ENCODE data around the gene LEFTY2.
"Not testable (repeated sequence)": the region's sequence is repeated elsewhere in the genome, so short reads cannot be mapped to it uniquely, and the experiment has no call there.

LEFTY2 gene

DNA sequence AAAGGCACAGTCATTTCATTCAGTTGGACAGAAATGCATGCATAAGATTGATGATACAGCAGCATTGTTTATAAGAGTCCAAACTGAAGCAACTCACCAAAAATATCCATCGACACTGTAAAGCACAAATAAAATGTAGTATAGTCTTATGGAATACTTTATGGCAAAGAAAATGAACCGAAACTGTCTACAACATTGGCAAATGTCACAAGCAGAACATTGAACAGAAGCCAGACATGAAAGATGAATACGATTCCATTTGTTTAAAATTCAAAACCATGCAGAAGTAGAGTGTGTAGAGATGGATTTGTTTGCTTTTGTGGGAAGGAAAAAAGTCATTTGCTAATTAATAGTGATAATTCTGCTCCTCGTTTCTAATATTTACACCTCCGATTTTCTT lies 44.5 kb downstream of the LEFTY2 start:
- peak overlapping the region; percentile 54 for H3K4me3 Mint-ChIP-seq
- peaks cover 66% of the 10 kb centered on the region for H3K4me1 Mint-ChIP-seq
- H3K36me3 Mint-ChIP-seq, result peaks cover 7% of the 10 kb centered on the region
- peaks cover 19% of the 10 kb centered on the region for H3K27me3 Mint-ChIP-seq
- CTCF ChIA-PET, result interaction anchor here (0.7 to 2.9 kb wide), 5 partner anchors 14 to 422 kb away, joined by 3 to 9 read pairs (median 4); partner anchors contain the start of gene TMEM63A
- no peaks in the 10 kb centered on the region for H3K9me3 Mint-ChIP-seq
- peak overlapping the region; percentile 96 for H3K27ac Mint-ChIP-seq
- DNase-seq, result no peak

DNA sequence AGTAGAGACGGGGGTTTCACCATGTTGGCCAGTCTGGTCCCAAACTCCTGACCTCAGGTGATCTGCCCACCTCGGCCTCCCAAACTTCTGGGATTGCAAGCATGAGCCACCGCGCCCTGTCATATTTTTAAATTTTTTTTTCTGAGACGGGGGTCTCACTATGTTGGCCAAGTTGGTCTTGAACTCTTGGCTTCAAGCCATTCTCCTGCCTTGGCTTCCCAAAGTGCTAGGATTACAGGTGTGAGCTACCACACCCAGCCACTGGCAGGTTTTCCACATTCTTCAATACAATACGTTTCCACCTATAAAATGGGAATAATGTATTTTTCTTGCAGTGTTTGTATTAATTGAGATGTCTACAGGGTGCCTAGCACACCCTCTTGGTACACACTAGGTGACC lies 48.7 kb downstream of the LEFTY2 start:
- no peak for DNase-seq
- peaks cover 38% of the 10 kb centered on the region for H3K27me3 Mint-ChIP-seq
- no peak overlapping the region for H3K27ac Mint-ChIP-seq
- CTCF ChIA-PET, result interaction anchor here (2.1 kb wide), 1 partner anchor 10 kb away, joined by 7 read pairs; the partner anchor contains the start of gene TMEM63A
- H3K36me3 Mint-ChIP-seq, result no peaks in the 10 kb centered on the region
- peaks cover 48% of the 10 kb centered on the region for H3K4me1 Mint-ChIP-seq
- H3K9me3 Mint-ChIP-seq, result no peaks in the 10 kb centered on the region
- H3K4me3 Mint-ChIP-seq, result no peak overlapping the region

DNA sequence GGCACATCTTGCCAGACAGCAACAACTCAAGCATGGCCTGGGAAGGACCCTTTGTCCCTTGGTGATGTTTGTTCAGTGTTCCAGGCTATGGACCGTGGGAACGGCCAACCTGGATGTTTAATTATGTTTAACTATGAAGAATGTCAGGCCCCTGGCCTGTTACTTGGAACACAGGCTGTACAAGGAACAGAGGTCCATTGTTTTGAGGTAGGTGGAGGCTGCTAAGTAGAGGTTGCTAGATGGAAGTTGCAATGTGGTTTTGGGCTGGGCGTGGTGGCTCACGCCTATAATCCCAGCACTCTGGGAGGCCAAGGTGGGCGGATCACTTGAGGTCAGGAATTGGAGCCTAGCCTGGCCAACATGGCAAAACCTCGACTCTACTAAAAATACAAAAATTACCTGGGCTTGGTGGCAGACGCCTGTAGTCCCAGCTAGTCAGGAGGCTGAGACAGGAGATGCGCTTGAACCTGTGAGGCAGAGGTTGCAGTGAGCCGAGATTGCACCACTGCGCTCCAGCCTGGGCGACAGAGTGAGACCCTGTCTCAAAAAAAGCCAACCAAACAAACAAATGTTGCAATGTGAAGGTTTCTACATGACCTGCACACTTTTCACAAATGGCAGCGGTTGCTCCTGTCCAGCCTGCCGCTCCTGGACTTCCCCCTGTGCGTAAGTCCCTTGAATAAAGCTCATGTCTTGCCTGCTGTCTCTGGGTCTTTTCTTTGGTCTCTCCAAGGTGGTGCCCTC lies 49.6 kb downstream of the LEFTY2 start:
- Mint-ChIP-seq H3K4me1 (peaks cover 39% of the 10 kb centered on the region), H3K36me3 (no peaks in the 10 kb centered on the region), H3K27me3 (peaks cover 47% of the 10 kb centered on the region), H3K27ac (no peak overlapping the region), H3K9me3 (no peaks in the 10 kb centered on the region), H3K4me3 (no peak overlapping the region)
- CTCF ChIA-PET, result interaction anchor here (2.1 kb wide), 1 partner anchor 9 kb away, joined by 7 read pairs; the partner anchor contains the start of gene TMEM63A
- DNase-seq, result no peak

DNA sequence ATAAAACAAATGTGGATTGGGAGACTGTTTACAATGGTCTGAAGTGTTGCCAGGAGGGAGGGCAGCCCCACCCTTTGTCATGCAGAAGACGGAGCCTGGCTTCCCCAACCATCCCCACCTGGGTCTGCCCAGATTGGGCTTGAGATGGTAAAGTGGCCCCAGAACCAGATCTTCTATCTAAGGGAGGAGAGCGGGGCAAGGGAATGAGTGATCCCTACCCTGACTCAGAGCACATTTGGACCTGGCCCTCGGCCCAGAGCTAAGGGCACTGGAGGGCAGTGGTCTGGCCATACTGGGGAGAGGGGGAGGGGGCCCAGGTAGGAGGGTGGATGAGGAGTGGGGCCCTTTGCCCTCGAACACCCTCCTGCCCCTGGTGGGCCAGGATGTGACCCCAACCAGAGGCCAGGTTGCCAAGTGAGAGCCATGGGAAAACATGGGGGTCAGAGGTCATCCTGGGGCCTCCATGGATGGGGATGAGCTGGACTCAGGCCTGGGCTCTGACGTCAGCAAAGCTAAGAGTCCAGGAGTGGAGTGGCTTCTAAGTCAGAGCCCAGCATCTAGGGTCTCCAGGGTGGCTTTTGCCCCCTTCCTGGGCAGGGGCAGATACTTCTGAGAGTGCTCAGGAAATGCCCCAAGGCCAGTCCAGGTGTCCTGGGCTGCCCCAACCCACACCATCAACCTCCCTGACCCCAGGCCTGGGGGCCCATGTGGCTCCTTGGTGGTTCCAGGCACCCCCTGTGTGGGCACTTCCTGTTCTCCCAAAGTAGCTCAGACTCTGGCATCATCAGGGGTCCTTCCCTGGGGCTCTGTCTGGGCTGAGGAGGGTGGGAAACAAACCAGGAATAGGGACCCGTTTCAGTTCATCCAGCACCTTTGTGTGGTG lies 50.4 kb downstream of the LEFTY2 start:
- Mint-ChIP-seq H3K4me1 (peaks cover 31% of the 10 kb centered on the region), H3K27ac (no peak overlapping the region), H3K36me3 (no peaks in the 10 kb centered on the region), H3K27me3 (peaks cover 47% of the 10 kb centered on the region), H3K4me3 (no peak overlapping the region), H3K9me3 (no peaks in the 10 kb centered on the region)
- CTCF ChIA-PET, result interaction anchor here (2.1 kb wide), 1 partner anchor 8 kb away, joined by 7 read pairs; the partner anchor contains the start of gene TMEM63A
- DNase-seq, result no peak

DNA sequence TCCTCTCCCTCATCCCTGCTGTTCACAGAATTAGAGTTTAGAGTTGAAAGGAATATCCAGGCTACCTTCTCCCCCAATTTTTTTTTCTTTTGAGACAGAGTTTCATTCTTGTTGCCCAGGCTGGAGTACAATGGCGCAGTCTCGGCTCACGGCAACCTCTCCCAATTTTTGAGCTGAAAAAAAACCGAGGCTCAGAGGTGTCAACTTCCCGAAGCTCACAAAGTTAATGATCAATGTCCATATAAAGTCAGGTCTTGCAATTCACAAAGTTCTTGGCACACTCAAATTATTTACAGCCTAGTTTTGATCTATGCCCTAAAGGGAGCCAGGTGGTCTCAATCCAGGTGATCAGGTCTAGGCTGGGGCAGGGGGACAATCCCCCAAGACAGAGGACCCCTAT lies 51.3 kb downstream of the LEFTY2 start:
- DNase-seq, result no peak
- peaks cover 29% of the 10 kb centered on the region for H3K4me1 Mint-ChIP-seq
- H3K36me3 Mint-ChIP-seq, result no peaks in the 10 kb centered on the region
- H3K9me3 Mint-ChIP-seq, result no peaks in the 10 kb centered on the region
- no peak overlapping the region for H3K27ac Mint-ChIP-seq
- H3K27me3 Mint-ChIP-seq, result peaks cover 47% of the 10 kb centered on the region
- H3K4me3 Mint-ChIP-seq, result no peak overlapping the region
- CTCF ChIA-PET, result interaction anchor here (2.3 kb wide), 1 partner anchor 12 kb away, joined by 9 read pairs; no protein-coding TSS in a partner anchor

DNA sequence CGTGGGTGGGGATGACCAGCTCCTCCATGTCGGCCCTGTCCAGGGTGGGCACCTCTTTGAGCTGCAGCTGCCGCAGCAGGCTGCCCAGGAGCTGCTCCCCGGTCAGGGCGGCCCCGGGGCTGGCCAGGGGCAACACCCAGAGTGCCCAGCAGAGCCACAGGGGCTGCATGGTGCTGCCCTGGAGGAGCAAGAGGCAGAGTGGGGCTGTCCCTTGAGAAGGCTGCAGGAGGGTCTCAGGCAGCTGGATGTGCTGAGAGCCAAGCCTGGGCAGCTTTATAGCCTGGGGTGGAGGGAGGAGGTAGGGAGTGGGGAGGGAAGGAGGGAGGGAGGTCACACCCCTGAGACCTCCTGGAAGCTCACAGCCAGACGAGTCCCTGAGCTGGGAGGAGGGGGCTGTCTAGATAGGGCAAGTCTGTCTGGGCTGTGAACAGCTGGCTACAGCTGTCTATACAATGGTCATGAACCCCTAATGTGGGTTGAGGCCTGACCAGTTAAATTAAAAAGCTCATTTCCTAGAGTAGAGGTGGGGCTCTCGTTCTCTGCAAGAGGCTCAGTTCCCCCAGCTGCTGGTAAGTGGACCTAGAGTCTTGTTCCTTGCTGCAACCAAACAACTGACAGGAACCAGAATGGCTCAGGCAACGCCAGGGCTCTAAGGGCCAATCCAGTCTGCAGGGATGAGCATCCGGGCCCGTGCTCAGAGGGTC lies 52.0 kb downstream of the LEFTY2 start, which contains the start of gene LEFTY1:
Gene LEFTY1, minus strand, starts transcription at position 249 of the 704 bp plus-strand sequence. Its CDS starts 80 bp downstream, at position 169.
- DNase-seq, result no peak
- Mint-ChIP-seq H3K4me3 (no peak within 1 kb of the TSS), H3K4me1 (peaks cover 25% of the 10 kb centered on the region), H3K36me3 (no peaks in the 10 kb centered on the region), H3K27me3 (peaks cover 47% of the 10 kb centered on the region), H3K9me3 (no peaks in the 10 kb centered on the region), H3K27ac (no peak within 1 kb of the TSS)
- CTCF ChIA-PET, result interaction anchor here (2.3 kb wide), 1 partner anchor 12 kb away, joined by 9 read pairs; no protein-coding TSS in a partner anchor

DNA sequence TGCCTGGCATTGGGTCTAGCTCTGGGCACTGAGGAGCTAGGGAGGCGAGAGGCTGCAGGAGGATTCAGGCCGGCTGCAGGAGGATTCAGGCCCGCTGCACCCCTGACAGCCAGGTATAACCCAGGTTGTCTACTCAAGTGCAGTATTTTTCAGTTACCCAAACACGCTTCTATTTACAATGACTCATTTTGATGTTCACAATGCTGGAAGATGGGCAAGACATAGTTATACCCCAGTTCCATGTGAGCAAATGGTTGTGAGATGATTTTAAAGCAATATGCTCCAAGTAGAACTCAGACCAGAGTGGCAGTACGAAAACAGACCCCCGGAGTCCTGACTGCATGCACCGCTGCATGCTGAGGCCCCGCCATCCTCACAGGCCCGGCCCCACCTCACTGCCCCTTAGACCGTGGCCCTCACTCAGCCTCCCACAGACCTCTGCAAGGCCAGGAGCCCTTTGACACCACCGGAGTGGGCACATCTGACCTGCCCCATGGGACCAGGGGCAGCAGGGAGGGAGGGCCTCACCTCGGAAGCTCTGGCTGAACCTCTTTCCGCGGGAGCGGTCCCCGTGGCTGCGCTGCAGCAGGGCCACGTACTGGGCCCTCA lies 52.6 kb downstream of the LEFTY2 start:
- Mint-ChIP-seq H3K27me3 (peaks cover 51% of the 10 kb centered on the region), H3K36me3 (no peaks in the 10 kb centered on the region), H3K9me3 (no peaks in the 10 kb centered on the region), H3K4me3 (no peak overlapping the region), H3K27ac (no peak overlapping the region), H3K4me1 (peaks cover 25% of the 10 kb centered on the region)
- DNase-seq, result no peak
- CTCF ChIA-PET, result interaction anchor here (2.3 kb wide), 1 partner anchor 11 kb away, joined by 9 read pairs; no protein-coding TSS in a partner anchor

DNA sequence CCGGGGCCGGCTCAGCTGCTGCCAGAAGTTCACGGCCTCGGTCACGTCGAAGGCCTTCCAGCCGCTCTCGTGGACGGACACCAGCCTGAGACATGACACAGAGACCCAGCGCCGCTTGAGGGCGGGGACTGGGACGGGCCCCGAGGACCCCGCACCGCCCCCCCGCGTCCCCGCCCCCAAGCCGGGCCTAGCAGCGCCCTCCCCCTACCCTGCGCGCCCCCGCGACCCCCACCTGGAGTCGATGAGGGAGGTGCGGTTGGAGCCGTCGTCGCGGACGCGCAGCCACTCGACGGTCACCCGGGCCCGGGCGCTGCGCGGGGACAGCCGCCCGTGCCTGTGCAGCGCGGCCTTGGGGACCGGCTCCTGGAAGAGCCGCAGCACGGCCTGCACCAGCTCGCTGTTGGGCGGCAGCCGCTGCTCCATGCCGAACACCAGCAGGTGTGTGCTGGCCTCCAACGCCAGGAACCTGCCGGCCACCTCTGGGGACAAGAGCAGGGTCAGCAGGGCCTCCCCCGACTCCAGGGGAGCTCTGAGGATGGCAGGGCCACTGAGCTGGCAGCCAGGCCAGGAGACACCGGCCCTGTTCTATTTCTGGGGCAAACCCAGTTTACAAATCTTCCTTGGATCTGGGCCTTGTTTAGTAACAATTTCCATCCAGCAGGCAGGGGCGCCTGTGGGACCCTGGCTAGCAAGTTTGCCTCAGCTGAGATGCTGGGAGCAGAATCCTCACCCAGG lies 53.3 kb downstream of the LEFTY2 start:
- H3K27ac Mint-ChIP-seq, H3K9me3 Mint-ChIP-seq, H3K4me3 Mint-ChIP-seq, H3K36me3 Mint-ChIP-seq, DNase-seq: not testable (repeated sequence)
- CTCF ChIA-PET, result interaction anchor here (2.3 kb wide), 1 partner anchor 10 kb away, joined by 9 read pairs; no protein-coding TSS in a partner anchor
- H3K27me3 Mint-ChIP-seq, result peaks cover 47% of the 10 kb centered on the region
- peaks cover 29% of the 10 kb centered on the region for H3K4me1 Mint-ChIP-seq

DNA sequence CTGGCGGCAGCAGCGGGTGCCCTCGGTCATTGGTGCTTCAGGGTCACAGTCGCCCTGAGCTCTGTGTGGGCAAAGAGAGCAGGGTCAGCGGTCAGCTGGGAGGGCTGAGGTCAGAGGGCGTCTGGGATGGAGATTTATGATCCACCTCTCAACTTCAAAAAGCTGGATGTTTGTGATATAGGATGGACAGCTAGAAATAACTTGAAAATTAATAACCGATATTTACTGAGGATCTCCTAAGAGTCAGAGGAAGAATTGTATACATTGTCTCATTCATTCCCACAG lies 54.0 kb downstream of the LEFTY2 start:
- DNase-seq, result no peak
- Mint-ChIP-seq H3K4me1 (peaks cover 29% of the 10 kb centered on the region), H3K27ac (no peak overlapping the region), H3K4me3 (no peak overlapping the region), H3K27me3 (peaks cover 45% of the 10 kb centered on the region), H3K9me3 (no peaks in the 10 kb centered on the region), H3K36me3 (peaks cover 2% of the 10 kb centered on the region)
- CTCF ChIA-PET, result no interaction called here

Measured in activated naive CD4-positive, alpha-beta T cell treated with anti-CD3 and anti-CD28 coated beads, Interleukin-2, amount 10 ng/mL, durations not matched to agents 7 days and 5 days (primary cell).